Smooth muscle cell (in vitro differentiated cells): ENCODE measurements around the gene PODNL1. TPM values are rescaled to one million over a fixed set of nuclear protein-coding genes. Genes with fewer than 3 reads are reported as not detected.

Experiments used
- DNase-seq: peaks from one replicate; lab custom pipeline; 2025; ENCODE audit not compliant: unreplicated experiment; lab: John Stamatoyannopoulos, UW
- H2AFZ ChIP-seq: fragments of 200-600 bp; sonication (generic); 2 replicates; pipeline ENCODE4 v1.6.0; 2016; ENCODE audit warnings: antibody characterized with exemption, low read depth, mild to moderate bottlenecking
- H3F3A ChIP-seq: fragments of 200-600 bp; sonication (generic); 2 replicates; pipeline ENCODE4 v1.6.0; 2017; ENCODE audit warnings: antibody characterized with exemption, low read depth
- H3K27ac ChIP-seq: fragments of 200-600 bp; sonication (generic); 2 replicates; pipeline ENCODE4 v1.5.1; 2016; ENCODE audit warnings: low read depth, mild to moderate bottlenecking
- H3K27me3 ChIP-seq: fragments of 200-600 bp; sonication (generic); 2 replicates; pipeline ENCODE4 v1.6.1; 2016; ENCODE audit warnings: low read depth, mild to moderate bottlenecking
- H3K36me3 ChIP-seq: fragments of 200-600 bp; sonication (generic); 2 replicates; pipeline ENCODE4 v1.5.1; 2016; ENCODE audit warnings: low read depth
- H3K4me1 ChIP-seq: fragments of 200-600 bp; sonication (generic); 2 replicates; pipeline ENCODE4 v1.5.1; 2016; ENCODE audit warnings: low read depth
- H3K4me2 ChIP-seq: fragments of 200-600 bp; sonication (generic); 2 replicates; pipeline ENCODE4 v1.6.0; 2016; ENCODE audit warnings: mild to moderate bottlenecking
- H3K4me3 ChIP-seq: fragments of 200-600 bp; sonication (generic); 2 replicates; pipeline ENCODE4 v1.5.1; 2016; ENCODE audit warnings: mild to moderate bottlenecking
- H3K79me2 ChIP-seq: fragments of 200-600 bp; sonication (generic); 2 replicates; pipeline ENCODE4 v1.6.0; 2016; ENCODE audit warnings: low read depth, mild to moderate bottlenecking
- H3K9ac ChIP-seq: fragments of 200-600 bp; sonication (generic); 2 replicates; pipeline ENCODE4 v1.6.0; 2016; ENCODE audit warnings: low read depth
- H3K9me3 ChIP-seq: fragments of 200-600 bp; sonication (generic); replicated peaks from 2 replicates; pipeline ENCODE4 v1.5.1; 2016; ENCODE audit warnings: low read depth
- H4K20me1 ChIP-seq: fragments of 200-600 bp; sonication (generic); 2 replicates; pipeline ENCODE4 v1.6.0; 2016; ENCODE audit warnings: low read depth
- WGBS: methylation state at CpG from one replicate; pipeline ENCODE4 v1.1.7; 2016; ENCODE audit warnings: low lambda C conversion rate; 5-methylcytosine and 5-hydroxymethylcytosine counted together
- polyA plus RNA-seq: library from polyadenylated mRNA; unstranded; fragments of >200 nt; fragmentation: Nextera tagmentation; extraction: Ambion mirVana; gene quantifications from 2 replicates; pipeline ENCODE4 v1.2.1, GENCODE V29; 2016
- total RNA-seq: library from RNA; depleted of rRNA; stranded (reverse); fragments of >200 nt; gene quantifications from 2 replicates; pipeline ENCODE4 v1.2.3, GENCODE V29; 2014
- TF ChIP-seq, protein P1 (sequence below): fragments of 200-600 bp; sonication (generic); IDR thresholded peaks from 2 replicates; pipeline ENCODE4 v1.5.1; 2017; ENCODE audit warnings: borderline replicate concordance, mild to moderate bottlenecking, antibody characterized with exemption; ENCODE audit not compliant: insufficient read depth, poor library complexity, severe bottlenecking

Gene PODNL1
- total and polyA plus RNA-seq, 2 experiments from 2014 or later = 8.9 to 53.9 TPM

DNA sequence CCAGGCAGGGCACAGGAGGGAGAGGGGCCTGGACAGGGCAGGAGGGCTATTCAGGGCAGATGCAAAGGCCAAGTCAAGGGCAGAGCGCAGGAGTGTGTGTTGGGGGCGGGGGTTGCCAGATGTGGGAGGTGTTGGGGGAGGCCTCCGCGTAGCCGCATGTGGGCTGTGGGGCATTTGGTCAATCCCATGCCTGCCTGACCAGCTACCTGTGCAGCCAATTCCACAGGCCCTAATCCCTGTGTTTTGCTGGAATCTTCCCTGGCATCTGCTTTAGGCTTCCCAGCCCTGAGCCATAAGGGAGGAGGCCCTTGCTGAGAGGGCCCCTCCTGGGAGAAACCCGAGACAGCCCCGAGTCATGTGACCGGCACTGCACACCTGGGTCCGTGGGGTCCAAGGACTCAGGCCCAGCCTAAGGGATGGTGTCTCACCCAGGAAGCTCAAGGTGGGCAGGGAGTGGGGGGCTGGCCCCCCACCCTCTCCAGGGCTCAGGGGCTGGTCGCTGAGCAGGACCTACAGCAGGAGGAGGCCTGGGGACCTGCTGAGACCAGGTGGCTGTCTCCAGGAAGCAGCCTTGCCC, 47.6 kb upstream of the PODNL1 start:
- Histone ChIP-seq H3K36me3 (no peaks in the 10 kb centered on the region), H4K20me1 (no peaks in the 10 kb centered on the region), H3K4me2 (peak overlapping the region; percentile 80), H3K4me1 (peaks cover 17% of the 10 kb centered on the region), H3K27ac (peak overlapping the region; percentile 62), H3F3A (no peaks in the 10 kb centered on the region), H3K9me3 (no peaks in the 10 kb centered on the region), H3K79me2 (no peaks in the 10 kb centered on the region), H3K4me3 (no peak overlapping the region), H3K9ac (no peak overlapping the region), H2AFZ (no peak overlapping the region), H3K27me3 (no peaks in the 10 kb centered on the region)
- no peak for DNase-seq
- WGBS = 70% methylated on average over 7 of the region's 10 CpGs
- TF ChIP-seq, protein P1, sequence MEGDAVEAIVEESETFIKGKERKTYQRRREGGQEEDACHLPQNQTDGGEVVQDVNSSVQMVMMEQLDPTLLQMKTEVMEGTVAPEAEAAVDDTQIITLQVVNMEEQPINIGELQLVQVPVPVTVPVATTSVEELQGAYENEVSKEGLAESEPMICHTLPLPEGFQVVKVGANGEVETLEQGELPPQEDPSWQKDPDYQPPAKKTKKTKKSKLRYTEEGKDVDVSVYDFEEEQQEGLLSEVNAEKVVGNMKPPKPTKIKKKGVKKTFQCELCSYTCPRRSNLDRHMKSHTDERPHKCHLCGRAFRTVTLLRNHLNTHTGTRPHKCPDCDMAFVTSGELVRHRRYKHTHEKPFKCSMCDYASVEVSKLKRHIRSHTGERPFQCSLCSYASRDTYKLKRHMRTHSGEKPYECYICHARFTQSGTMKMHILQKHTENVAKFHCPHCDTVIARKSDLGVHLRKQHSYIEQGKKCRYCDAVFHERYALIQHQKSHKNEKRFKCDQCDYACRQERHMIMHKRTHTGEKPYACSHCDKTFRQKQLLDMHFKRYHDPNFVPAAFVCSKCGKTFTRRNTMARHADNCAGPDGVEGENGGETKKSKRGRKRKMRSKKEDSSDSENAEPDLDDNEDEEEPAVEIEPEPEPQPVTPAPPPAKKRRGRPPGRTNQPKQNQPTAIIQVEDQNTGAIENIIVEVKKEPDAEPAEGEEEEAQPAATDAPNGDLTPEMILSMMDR = no peak

DNA sequence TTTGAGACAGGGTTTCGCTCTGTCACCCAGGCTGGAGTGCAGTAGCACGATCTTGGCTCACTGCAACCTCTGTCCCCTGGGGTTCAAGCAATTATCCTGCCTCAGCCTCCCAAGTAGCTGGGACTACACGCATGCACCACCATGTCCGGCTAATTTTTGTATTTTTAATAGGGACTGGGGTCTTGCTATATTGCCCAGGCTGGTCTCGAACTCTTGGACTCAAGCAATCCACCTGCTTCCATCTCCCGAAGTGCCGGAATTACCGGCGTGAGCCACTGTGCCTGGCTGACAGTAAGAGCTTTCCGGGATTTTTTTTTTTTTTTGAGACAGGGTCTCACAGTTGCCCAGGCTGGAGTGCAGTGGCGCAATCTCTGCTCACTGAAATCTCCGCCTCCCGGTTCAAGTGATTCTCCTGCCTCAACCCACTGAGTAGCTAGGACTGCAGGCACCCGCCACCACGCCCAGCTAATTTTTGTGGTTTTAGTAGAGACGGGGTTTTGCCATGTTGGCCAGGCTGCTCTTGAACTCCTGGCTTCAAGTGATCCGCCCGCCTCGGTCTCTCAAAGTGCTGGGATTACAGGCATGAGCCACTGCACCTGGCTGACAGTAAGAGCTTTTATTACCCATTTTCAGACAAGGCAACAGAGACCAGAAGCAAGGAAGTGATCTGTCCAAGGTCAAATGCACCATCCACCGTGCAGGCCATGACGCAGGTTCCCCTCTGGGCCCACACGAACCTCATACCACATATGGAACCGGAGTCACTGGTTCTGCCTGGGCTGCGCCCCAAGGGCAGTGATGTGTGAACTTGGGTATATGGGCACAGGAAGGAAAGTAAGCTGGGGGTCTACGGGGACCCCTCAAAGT, 46.9 kb upstream of the PODNL1 start:
- Histone ChIP-seq H3K79me2 (no peaks in the 10 kb centered on the region), H3K9ac (no peak overlapping the region), H3K4me1 (peaks cover 17% of the 10 kb centered on the region), H3K27ac (peak overlapping the region; percentile 62), H3K4me3 (no peak overlapping the region), H3K36me3 (no peaks in the 10 kb centered on the region), H3F3A (no peaks in the 10 kb centered on the region), H2AFZ (no peak overlapping the region), H4K20me1 (no peaks in the 10 kb centered on the region), H3K27me3 (no peaks in the 10 kb centered on the region), H3K9me3 (no peaks in the 10 kb centered on the region), H3K4me2 (no peak overlapping the region)
- WGBS = 87% methylated on average over 25 of the region's 25 CpGs
- TF ChIP-seq, protein P1 = no peak
- DNase-seq = no peak

DNA sequence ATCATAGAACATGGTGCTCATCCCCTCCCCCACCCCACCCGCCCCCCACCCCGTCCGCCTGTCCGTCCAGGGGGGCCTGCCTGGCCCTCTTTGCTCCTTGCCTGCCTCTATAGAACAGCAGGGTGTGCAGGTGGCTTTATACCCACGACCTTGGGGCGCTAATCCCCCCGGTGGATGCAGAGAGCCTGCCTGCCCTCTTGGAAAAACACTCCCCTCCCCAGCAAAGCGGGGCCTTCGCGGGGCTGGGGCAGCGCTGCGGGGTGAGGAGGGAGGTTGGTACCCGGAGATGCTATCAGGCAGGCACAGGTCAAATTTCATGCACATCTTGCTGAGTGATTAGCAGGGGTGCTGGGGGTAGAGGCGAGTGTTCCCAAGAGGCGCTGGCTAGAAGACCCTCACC, 46.0 kb upstream of the PODNL1 start:
- no peaks in the 10 kb centered on the region for H3K27me3 ChIP-seq
- H3K79me2 ChIP-seq = no peaks in the 10 kb centered on the region
- H3F3A ChIP-seq = no peaks in the 10 kb centered on the region
- 94% methylated on average over 10 of the region's 15 CpGs for WGBS
- H3K4me3 ChIP-seq = no peak overlapping the region
- H3K9ac ChIP-seq = no peak overlapping the region
- H3K36me3 ChIP-seq = no peaks in the 10 kb centered on the region
- H3K4me1 ChIP-seq = peaks cover 22% of the 10 kb centered on the region
- no peaks in the 10 kb centered on the region for H3K9me3 ChIP-seq
- TF ChIP-seq, protein P1 = no peak
- no peak overlapping the region for H2AFZ ChIP-seq
- no peak overlapping the region for H3K27ac ChIP-seq
- H4K20me1 ChIP-seq = no peaks in the 10 kb centered on the region
- DNase-seq = no peak
- H3K4me2 ChIP-seq = no peak overlapping the region
